HG03196 (cell line): ENCODE measurements around the gene STX11.
"Not testable (repeated sequence)": the region's sequence is repeated elsewhere in the genome, so short reads cannot be mapped to it uniquely, and the experiment has no call there.

ENCODE experiments used
- ATAC-seq: cut with Tn5 transposase; IDR thresholded peaks from one replicate; pipeline ENCODE4 v1.9.1; 2021; ENCODE audit not compliant: unreplicated experiment

STX11 gene

GRCh38 chr6:144171406-144171805 lies 21.1 kb downstream of the STX11 start:
- ATAC-seq: no peak

GRCh38 chr6:144174006-144174405 lies 23.7 kb downstream of the STX11 start:
- ATAC-seq: no peak

- no peak for ATAC-seq
These were observed 25.7 kb downstream of the STX11 start for GRCh38 chr6:144176043-144176442.

- no peak for ATAC-seq
These were observed 27.4 kb downstream of the STX11 start for GRCh38 chr6:144177726-144178125.

- ATAC-seq: no peak
These were observed 28.0 kb downstream of the STX11 start for GRCh38 chr6:144178323-144178722.

GRCh38 chr6:144179237-144179636 lies 28.9 kb downstream of the STX11 start:
- no peak for ATAC-seq

GRCh38 chr6:144179828-144180227 lies 29.5 kb downstream of the STX11 start:
- no peak for ATAC-seq

- not testable (repeated sequence) for ATAC-seq
These were observed 30.0 kb downstream of the STX11 start for GRCh38 chr6:144180354-144180753.

- ATAC-seq: no peak
These were observed 31.3 kb downstream of the STX11 start for GRCh38 chr6:144181639-144182038.

- ATAC-seq: not testable (repeated sequence)
These were observed 33.9 kb downstream of the STX11 start for GRCh38 chr6:144184186-144184585.

- no peak for ATAC-seq
These were observed 35.0 kb downstream of the STX11 start for GRCh38 chr6:144185133-144185836.

- no peak for ATAC-seq
These were observed 36.7 kb downstream of the STX11 start for GRCh38 chr6:144186817-144187625.

- no peak for ATAC-seq
These were observed 39.0 kb downstream of the STX11 start for GRCh38 chr6:144189351-144189750.

- no peak for ATAC-seq
These were observed 39.8 kb downstream of the STX11 start for GRCh38 chr6:144190080-144190479.

- ATAC-seq: no peak
These were observed 40.3 kb downstream of the STX11 start for GRCh38 chr6:144190593-144190992.

GRCh38 chr6:144193181-144193580 lies 42.9 kb downstream of the STX11 start:
- ATAC-seq: no peak

GRCh38 chr6:144194293-144194810 lies 44.0 kb downstream of the STX11 start:
- no peak for ATAC-seq

- ATAC-seq: no peak
These were observed 45.5 kb downstream of the STX11 start for GRCh38 chr6:144195671-144196270.

- no peak for ATAC-seq
These were observed 47.6 kb downstream of the STX11 start for GRCh38 chr6:144197919-144198318.

GRCh38 chr6:144202879-144203468 lies 52.7 kb downstream of the STX11 start:
- no peak for ATAC-seq

GRCh38 chr6:144211160-144211559 lies 60.8 kb downstream of the STX11 start:
- ATAC-seq: no peak
